DND-41 (cell line): ENCODE results near the gene TSC2.

Source experiments
- ATAC-seq: fragments of 200-7000 bp; cut with Tn5 transposase; 3 replicates; pipeline ENCODE4 v1.9.1; 2021; ENCODE audit warnings: low read depth; ENCODE audit not compliant: insufficient read depth
- DNase-seq: peaks from one replicate; pipeline ENCODE4 v3.0.0-alpha.2; 2020
- H2AFZ ChIP-seq: 2 replicates; pipeline ENCODE4 v1.6.0; 2012; ENCODE audit warnings: low read depth, low read length
- H3K27ac ChIP-seq: 2 replicates; pipeline ENCODE4 v1.5.1; 2012; ENCODE audit warnings: low read length, inconsistent platforms
- H3K27me3 ChIP-seq: fragments of 200-600 bp; sonication (generic); 2 replicates; pipeline ENCODE4 v1.6.0; 2012; ENCODE audit warnings: low read length, mild to moderate bottlenecking, inconsistent platforms; ENCODE audit not compliant: insufficient read depth, poor library complexity
- H3K36me3 ChIP-seq: 2 replicates; pipeline ENCODE4 v1.5.1; 2012; ENCODE audit warnings: low read length, inconsistent platforms; ENCODE audit not compliant: insufficient read depth
- H3K4me1 ChIP-seq: 2 replicates; pipeline ENCODE4 v1.5.1; 2012; ENCODE audit warnings: mild to moderate bottlenecking, low read length; ENCODE audit not compliant: insufficient read depth
- H3K4me2 ChIP-seq: 2 replicates; pipeline ENCODE4 v1.6.0; 2012; ENCODE audit warnings: mild to moderate bottlenecking, moderate library complexity, low read length, inconsistent platforms; ENCODE audit not compliant: insufficient read depth
- H3K4me3 ChIP-seq, 2 experiments: fragments of 200-600 bp in 1 of 2; shearing (Covaris generic) in 1 of 2; 2 replicates each; pipeline ENCODE4 v1.5.1; 2012 to 2016; ENCODE audit warnings: inconsistent platforms in 2 of 2, low read length in 2 of 2, mild to moderate bottlenecking in 2 of 2, low read depth in 1 of 2, moderate library complexity in 1 of 2
- H3K79me2 ChIP-seq: 2 replicates; pipeline ENCODE4 v1.6.0; 2012; ENCODE audit warnings: low read length, inconsistent platforms; ENCODE audit not compliant: insufficient read depth
- H3K9ac ChIP-seq: 2 replicates; pipeline ENCODE4 v1.6.0; 2012; ENCODE audit warnings: low read depth, mild to moderate bottlenecking, inconsistent platforms, low read length, moderate library complexity
- H3K9me3 ChIP-seq: 2 replicates; pipeline ENCODE4 v1.5.1; 2012; ENCODE audit warnings: low read length, moderate library complexity, mild to moderate bottlenecking, inconsistent platforms; ENCODE audit not compliant: insufficient read depth, severe bottlenecking
- H4K20me1 ChIP-seq: 2 replicates; pipeline ENCODE4 v1.6.0; 2012; ENCODE audit warnings: low read length; ENCODE audit not compliant: insufficient read depth
- EZH2 ChIP-seq: IDR thresholded peaks from 3 replicates; pipeline ENCODE4 v1.6.1; 2012; ENCODE audit warnings: borderline replicate concordance, low read depth, mild to moderate bottlenecking, moderate library complexity, low read length, inconsistent platforms; ENCODE audit not compliant: severe bottlenecking
- TF ChIP-seq, protein P1 (sequence below): IDR thresholded peaks from 2 replicates; pipeline ENCODE4 v1.5.1; 2012; ENCODE audit warnings: borderline replicate concordance, low read length, moderate library complexity, mild to moderate bottlenecking; ENCODE audit not compliant: poor library complexity, severe bottlenecking; ENCODE audit errors: extremely low read depth

The TSC2 gene

GRCh38 chr16:2056077-2056476, 8.3 kb downstream of the TSC2 start:
- Histone ChIP-seq H3K36me3 (peaks cover 77% of the 10 kb centered on the region), H3K4me1 (no peaks in the 10 kb centered on the region), H3K27me3 (no peaks in the 10 kb centered on the region), H3K9me3 (no peaks in the 10 kb centered on the region), H2AFZ (no peak overlapping the region), H3K27ac (no peak overlapping the region), H3K4me2 (no peak overlapping the region), H4K20me1 (peaks cover 7% of the 10 kb centered on the region; the same call in 1 of the 2 replicates), H3K79me2 (no peaks in the 10 kb centered on the region), H3K4me3 (no peak overlapping the region), H3K9ac (no peak overlapping the region)
- TF ChIP-seq EZH2: no peak
- TF ChIP-seq, protein P1, sequence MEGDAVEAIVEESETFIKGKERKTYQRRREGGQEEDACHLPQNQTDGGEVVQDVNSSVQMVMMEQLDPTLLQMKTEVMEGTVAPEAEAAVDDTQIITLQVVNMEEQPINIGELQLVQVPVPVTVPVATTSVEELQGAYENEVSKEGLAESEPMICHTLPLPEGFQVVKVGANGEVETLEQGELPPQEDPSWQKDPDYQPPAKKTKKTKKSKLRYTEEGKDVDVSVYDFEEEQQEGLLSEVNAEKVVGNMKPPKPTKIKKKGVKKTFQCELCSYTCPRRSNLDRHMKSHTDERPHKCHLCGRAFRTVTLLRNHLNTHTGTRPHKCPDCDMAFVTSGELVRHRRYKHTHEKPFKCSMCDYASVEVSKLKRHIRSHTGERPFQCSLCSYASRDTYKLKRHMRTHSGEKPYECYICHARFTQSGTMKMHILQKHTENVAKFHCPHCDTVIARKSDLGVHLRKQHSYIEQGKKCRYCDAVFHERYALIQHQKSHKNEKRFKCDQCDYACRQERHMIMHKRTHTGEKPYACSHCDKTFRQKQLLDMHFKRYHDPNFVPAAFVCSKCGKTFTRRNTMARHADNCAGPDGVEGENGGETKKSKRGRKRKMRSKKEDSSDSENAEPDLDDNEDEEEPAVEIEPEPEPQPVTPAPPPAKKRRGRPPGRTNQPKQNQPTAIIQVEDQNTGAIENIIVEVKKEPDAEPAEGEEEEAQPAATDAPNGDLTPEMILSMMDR: no peak
- no peak for DNase-seq
- ATAC-seq: no peak; the same call in 2 of the 3 replicates

DNA sequence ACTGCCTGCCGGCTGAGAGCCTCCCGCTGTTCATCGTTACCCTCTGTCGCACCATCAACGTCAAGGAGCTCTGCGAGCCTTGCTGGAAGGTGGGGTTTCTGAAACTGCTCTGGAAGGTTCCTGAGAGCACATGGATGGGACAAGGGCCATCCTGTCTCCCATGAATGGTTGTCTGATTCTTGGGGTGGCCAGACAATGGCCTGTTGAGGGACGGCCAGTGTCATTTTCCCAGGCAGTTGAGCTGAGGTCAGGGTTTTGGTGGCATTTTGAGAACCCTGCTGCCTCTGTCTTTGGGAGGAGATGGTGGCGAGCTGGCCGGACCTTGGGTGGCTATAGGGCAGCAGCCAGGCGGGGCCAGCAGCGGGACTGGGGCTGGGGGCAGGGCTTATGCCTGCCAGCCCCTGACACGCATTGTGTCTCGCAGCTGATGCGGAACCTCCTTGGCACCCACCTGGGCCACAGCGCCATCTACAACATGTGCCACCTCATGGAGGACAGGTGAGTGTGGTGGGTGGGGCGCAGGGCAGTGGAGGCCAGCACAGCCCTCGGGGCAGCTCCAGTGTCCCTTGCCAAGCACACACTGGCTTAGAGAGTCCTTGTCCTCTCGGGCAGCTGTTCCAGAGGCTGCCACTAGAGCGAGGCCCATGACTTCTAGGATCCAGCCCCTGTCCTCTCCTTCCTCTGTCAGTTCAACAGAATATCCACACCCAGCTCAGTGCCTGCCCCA, 9.1 kb downstream of the TSC2 start:
- H3K36me3 ChIP-seq: peaks cover 72% of the 10 kb centered on the region
- TF ChIP-seq EZH2: no peak
- TF ChIP-seq, protein P1: peak; percentile 32
- no peak overlapping the region for H3K4me3 ChIP-seq
- no peak overlapping the region for H2AFZ ChIP-seq
- H3K4me1 ChIP-seq: no peaks in the 10 kb centered on the region
- no peak overlapping the region for H3K27ac ChIP-seq
- DNase-seq (no peak), ATAC-seq (no peak)
- peaks cover 7% of the 10 kb centered on the region; the same call in 1 of the 2 replicates for H4K20me1 ChIP-seq
- no peak overlapping the region for H3K4me2 ChIP-seq
- H3K9ac ChIP-seq: no peak overlapping the region
- H3K9me3 ChIP-seq: no peaks in the 10 kb centered on the region
- no peaks in the 10 kb centered on the region for H3K79me2 ChIP-seq
- no peaks in the 10 kb centered on the region for H3K27me3 ChIP-seq

DNA sequence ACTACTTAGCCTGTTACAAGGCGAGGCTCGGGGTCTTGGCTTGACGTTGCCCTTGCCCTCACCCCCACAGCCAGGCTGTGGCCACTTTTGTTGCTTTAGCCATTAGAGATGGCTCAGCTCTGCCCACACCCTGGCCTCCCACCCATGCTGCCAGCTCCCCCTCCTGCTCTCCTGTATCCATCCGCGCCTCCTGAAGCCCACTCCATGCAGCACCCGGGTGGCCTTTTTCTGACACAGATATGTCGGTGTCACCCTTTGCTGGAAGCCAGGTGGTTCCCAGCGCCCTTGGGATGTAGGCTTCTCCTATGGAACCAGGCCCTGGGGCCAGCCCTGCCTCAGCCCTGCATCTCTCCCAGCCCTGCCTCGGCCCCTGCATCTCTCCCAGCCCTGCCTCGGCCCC, 9.7 kb downstream of the TSC2 start:
- H3K27ac ChIP-seq: no peak overlapping the region
- no peaks in the 10 kb centered on the region for H3K9me3 ChIP-seq
- H2AFZ ChIP-seq: no peak overlapping the region
- TF ChIP-seq, protein P1: no peak
- no peak for TF ChIP-seq EZH2
- H4K20me1 ChIP-seq: peaks cover 7% of the 10 kb centered on the region; the same call in 1 of the 2 replicates
- no peak overlapping the region for H3K9ac ChIP-seq
- no peaks in the 10 kb centered on the region for H3K27me3 ChIP-seq
- H3K4me1 ChIP-seq: no peaks in the 10 kb centered on the region
- H3K79me2 ChIP-seq: no peaks in the 10 kb centered on the region
- no peak overlapping the region for H3K4me2 ChIP-seq
- ATAC-seq (no peak; the same call in 2 of the 3 replicates), DNase-seq (no peak)
- peaks cover 69% of the 10 kb centered on the region for H3K36me3 ChIP-seq
- H3K4me3 ChIP-seq: no peak overlapping the region
